Ureter (tissue), 1 donor: ENCODE measurements around the gene MS4A6E. TPM values are rescaled to one million over a fixed set of nuclear protein-coding genes. Genes with fewer than 3 reads are reported as not detected.

Experiments used
- DNase-seq: peaks from one replicate; pipeline ENCODE4 v3.0.0-alpha.2; 2020; ENCODE audit warnings: low spot score
- total RNA-seq: library from RNA; stranded (reverse); gene quantifications from one replicate; pipeline ENCODE4 v1.2.4, GENCODE V29; 2023
- donor health status: DM: yes; HTN: yes; CAD: no.

Gene MS4A6E
- total RNA-seq, 1 donor from 2014 or later = not detected

DNA sequence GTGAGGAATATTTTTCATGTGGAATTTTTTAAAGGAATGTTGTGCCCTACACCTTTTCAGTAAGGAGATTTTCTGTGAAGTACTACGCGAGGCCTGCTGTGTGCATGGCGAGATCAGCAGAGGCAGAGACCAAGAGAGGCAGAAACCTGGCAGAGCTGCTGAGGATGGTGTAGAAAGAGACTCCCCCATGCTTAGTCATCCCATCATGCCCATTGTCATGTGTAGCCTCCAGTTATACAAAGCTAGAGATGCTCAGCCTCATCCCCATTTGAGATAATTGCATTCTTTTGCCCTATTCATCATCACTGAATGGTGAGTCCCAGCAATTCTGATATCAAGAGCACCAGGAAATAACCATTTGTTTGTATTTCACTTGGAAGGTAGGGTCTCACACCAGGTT lies 48.3 kb downstream of the MS4A6E start:
- no peak for DNase-seq

DNA sequence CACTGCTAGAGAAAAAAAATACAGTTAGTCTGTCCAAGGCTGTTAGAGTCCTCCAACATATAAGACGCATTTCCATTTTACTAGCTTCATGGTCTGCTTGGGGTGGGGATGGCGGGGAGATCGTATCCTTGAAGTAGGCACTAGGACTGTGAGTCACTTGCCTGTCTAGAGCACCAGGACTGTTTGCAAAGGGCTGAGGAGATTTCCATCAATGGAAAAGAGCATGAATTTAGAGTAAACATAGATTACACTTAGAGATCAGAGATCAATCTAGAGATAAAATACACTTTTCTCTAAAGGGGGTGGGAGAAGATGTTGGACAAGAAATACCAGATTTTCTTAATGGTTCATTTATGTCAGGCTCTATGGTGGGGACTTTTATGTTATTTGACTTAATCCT lies 49.5 kb downstream of the MS4A6E start:
- no peak for DNase-seq

DNA sequence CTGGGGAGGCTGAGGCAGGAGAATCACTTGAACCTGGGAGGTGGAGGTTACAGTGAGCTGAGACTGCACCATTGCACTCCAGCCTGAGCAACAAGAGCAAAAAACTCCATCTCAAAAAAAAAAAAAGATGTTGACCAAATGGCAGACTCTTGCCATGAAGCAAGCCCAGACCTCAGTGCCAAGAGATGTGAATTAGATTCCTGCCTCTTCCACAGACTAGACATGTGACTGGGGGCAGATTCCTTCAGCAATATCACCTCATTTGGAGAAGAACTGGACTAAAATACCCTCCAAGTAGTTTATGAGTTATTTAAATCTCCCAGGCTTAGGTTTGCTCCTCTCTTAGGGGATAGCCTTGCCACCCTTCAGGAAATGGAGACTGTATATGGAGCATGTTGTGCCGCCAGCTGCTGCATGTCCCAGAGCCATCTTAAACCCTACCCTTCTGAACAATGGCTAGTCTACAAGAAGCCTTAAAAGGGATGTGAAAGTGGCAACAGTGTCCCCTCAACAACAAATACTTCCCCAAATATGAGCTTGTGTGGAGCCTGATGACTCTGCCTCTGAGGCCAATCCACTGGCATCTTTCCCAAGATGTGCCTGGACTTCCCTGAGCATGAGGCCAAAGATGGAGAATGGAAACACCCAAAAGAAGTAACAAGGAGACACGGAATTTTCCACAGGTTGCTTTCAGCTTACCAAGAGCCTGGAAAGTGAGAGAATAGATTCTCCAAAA lies 50.5 kb downstream of the MS4A6E start:
- no peak for DNase-seq

DNA sequence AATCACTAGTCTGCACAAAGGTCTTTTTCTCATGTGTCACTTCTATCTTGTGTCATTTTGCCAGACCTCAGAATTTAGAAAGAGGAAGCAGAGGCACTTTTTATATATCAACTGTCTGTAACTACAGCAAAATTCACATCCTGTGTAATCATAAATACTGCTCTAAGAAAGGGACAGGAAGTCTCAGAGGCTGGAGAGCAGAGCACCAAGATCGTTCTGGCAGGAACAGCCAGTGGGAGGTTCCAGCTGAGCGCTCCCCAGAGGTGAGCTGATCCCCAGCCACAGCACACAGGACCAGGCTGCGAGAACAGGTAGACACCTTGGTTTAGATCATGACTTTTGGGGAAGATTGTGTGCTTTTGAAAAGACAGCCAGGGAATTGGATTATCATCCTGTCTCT lies 51.3 kb downstream of the MS4A6E start, which contains the start of gene MS4A7:
TSS of gene MS4A7 (plus strand) at position 179 of the 400 bp plus-strand sequence. CDS start 4,610 bp downstream, outside the sequence.
- DNase-seq = peak; percentile 47

DNA sequence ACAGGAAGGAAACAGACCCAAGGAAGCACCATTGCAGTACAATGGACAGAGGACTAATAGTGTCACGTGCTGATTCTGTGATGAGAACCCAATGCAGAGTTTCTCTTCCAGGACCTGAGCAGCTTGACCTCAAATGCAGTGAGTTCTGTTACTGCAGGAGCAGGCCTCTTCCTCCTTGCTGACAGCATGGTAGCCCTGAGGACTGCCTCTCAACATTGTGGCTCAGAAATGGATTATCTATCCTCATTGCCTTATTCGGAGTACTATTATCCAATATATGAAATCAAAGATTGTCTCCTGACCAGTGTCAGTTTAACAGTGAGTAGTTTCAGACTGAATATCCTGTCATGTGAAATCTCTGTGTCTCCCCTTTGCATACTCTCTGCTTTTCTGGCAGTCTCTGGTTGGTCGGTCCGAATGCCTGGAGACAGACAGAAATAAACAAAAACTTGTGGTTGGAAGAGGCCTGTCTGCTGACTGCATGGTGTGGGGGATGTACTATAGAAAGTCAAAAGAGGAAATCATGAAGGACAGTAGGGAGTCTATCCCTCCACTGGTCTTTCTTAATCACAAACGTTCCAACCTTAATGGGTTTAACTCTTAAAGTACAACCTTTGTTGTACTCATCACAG lies 62.3 kb downstream of the MS4A6E start:
- no peak for DNase-seq

DNA sequence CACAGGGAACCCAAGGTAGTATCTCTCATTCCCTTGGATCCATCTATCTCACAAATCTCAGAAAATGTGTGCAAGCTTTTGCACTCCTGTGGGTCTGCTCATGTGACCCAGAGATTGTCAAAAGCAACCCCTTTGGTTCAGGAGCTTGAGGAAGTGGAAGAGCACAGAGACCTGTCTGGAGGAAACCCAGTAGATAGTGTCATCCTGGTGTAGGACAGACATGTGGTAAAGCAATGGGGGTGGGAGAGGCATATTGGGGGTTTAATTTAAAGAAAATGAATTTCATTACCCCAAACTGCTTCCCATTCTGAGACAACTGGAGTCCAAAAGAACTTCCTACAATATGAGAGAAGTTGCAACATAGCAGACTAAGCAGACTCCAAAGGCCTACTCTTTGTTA lies 63.4 kb downstream of the MS4A6E start:
- no peak for DNase-seq

Other genes starting within 250 kb of the MS4A6E start
- gene MS4A2, start 238.6 kb upstream of the MS4A6E start, total RNA-seq = 3.0 TPM
- gene MS4A6A, start 144.2 kb upstream of the MS4A6E start, total RNA-seq = 51.1 TPM
- gene MS4A4E, start 84.1 kb upstream of the MS4A6E start, total RNA-seq = 4.7 TPM
- 8.4 TPM for gene MS4A4A, start 46.6 kb upstream of the MS4A6E start, total RNA-seq
- 33.2 TPM for gene MS4A7, start 51.3 kb downstream of the MS4A6E start, total RNA-seq
- gene MS4A14, start 69.2 kb downstream of the MS4A6E start, total RNA-seq = 1.5 TPM
- gene MS4A5, start 102.3 kb downstream of the MS4A6E start, total RNA-seq = not detected
- gene MS4A1, start 128.6 kb downstream of the MS4A6E start, total RNA-seq = 0.49 TPM
- gene MS4A12, start 165.5 kb downstream of the MS4A6E start, total RNA-seq = not detected
- not detected for gene MS4A13, start 188.1 kb downstream of the MS4A6E start, total RNA-seq